Activated CD8-positive, alpha-beta memory T cell treated with anti-CD3 and anti-CD28 coated beads, Interleukin-2, amount 50 U/mL, for 24 hours (primary cell): ENCODE results near the gene ACTR8.

Experiments used
- DNase-seq: peaks from one replicate; pipeline ENCODE4 v3.0.0-alpha.2; 2020; ENCODE audit errors: extremely low read depth

The ACTR8 gene

GRCh38 chr3:53863145-53863544 is 18.8 kb downstream of the ACTR8 start:
- DNase-seq = no peak

GRCh38 chr3:53862241-53862640 is 19.7 kb downstream of the ACTR8 start:
- no peak for DNase-seq

- no peak for DNase-seq
Observed at GRCh38 chr3:53860196-53860595, 21.8 kb downstream of the ACTR8 start.

GRCh38 chr3:53859178-53859577 is 22.8 kb downstream of the ACTR8 start:
- no peak for DNase-seq

- no peak for DNase-seq
Observed at GRCh38 chr3:53858096-53858741, 23.7 kb downstream of the ACTR8 start.

GRCh38 chr3:53856964-53857363 is 25.0 kb downstream of the ACTR8 start:
- DNase-seq = no peak

GRCh38 chr3:53850895-53851294 is 31.1 kb downstream of the ACTR8 start:
- no peak for DNase-seq

- DNase-seq = no peak
Observed at GRCh38 chr3:53849916-53850315, 32.0 kb downstream of the ACTR8 start.

- no peak for DNase-seq
Observed at GRCh38 chr3:53846851-53847155, 35.1 kb downstream of the ACTR8 start.

GRCh38 chr3:53846134-53846850 is 35.7 kb downstream of the ACTR8 start, which contains the start of the genes CHDH and IL17RB:
CHDH (minus strand) TSS chr3:53846419; CDS start chr3:53824008, 22,411 bp downstream.
IL17RB (plus strand) TSS chr3:53846568; CDS start chr3:53846589, 21 bp downstream.
- no peak for DNase-seq

- DNase-seq = no peak
Observed at GRCh38 chr3:53845881-53846133, 36.1 kb downstream of the ACTR8 start.

- no peak for DNase-seq
Observed at GRCh38 chr3:53845103-53845880, 36.7 kb downstream of the ACTR8 start.

- DNase-seq = no peak
Observed at GRCh38 chr3:53844262-53845102, 37.5 kb downstream of the ACTR8 start.

- DNase-seq = no peak
Observed at GRCh38 chr3:53843195-53844177, 38.5 kb downstream of the ACTR8 start.

GRCh38 chr3:53842436-53843194 is 39.3 kb downstream of the ACTR8 start:
- no peak for DNase-seq

GRCh38 chr3:53841296-53841695 is 40.7 kb downstream of the ACTR8 start:
- no peak for DNase-seq

- no peak for DNase-seq
Observed at GRCh38 chr3:53837331-53837730, 44.6 kb downstream of the ACTR8 start.

- no peak for DNase-seq
Observed at GRCh38 chr3:53836084-53836872, 45.7 kb downstream of the ACTR8 start.

GRCh38 chr3:53835257-53835656 is 46.7 kb downstream of the ACTR8 start:
- no peak for DNase-seq
